A673 (cell line): ENCODE measurements around the gene KCNH5. TPM values are rescaled to one million over a fixed set of nuclear protein-coding genes. Genes with fewer than 3 reads are reported as not detected.

Source experiments
- BruUV-seq: library from RNA; stranded (reverse); fragments of 400-500 nt; replicated peaks from 2 replicates; lab custom pipeline; 2021; lab: Mats Ljungman, UMichigan
- CTCF ChIA-PET: fragments of 300-600 bp; sonication (Branson Sonifier 250); formaldehyde crosslinking; loops from one replicate; lab custom pipeline; 2022; ENCODE audit warnings: antibody characterized with exemption; lab: Charles Lee
- POLR2A ChIA-PET: fragments of 300-600 bp; sonication (Branson Sonifier 250); formaldehyde crosslinking; loops from one replicate; lab custom pipeline; 2022; ENCODE audit warnings: antibody characterized with exemption; ENCODE audit not compliant: low non-redundant PET; lab: Charles Lee
- DNase-seq: peaks from one replicate; pipeline ENCODE4 v3.0.0-alpha.2; 2015; ENCODE audit warnings: low spot score
- H3K27ac ChIP-seq: fragments of 200-600 bp; sonication (generic); 2 replicates; pipeline ENCODE4 v1.5.1; 2016; ENCODE audit warnings: mixed run types, low read depth, mild to moderate bottlenecking, mixed read lengths, antibody characterized with exemption, low read length; ENCODE audit not compliant: poor library complexity, severe bottlenecking
- H3K27me3 ChIP-seq: fragments of 200-600 bp; sonication (generic); replicated peaks from 2 replicates; pipeline ENCODE4 v1.6.1; 2017; ENCODE audit warnings: mixed run types, low read depth, mild to moderate bottlenecking, mixed read lengths, antibody characterized with exemption, low read length; ENCODE audit not compliant: insufficient read depth, poor library complexity
- H3K36me3 ChIP-seq: fragments of 200-600 bp; sonication (generic); 2 replicates; pipeline ENCODE4 v1.6.1; 2016; ENCODE audit warnings: mixed run types, mild to moderate bottlenecking, mixed read lengths, antibody characterized with exemption, low read length; ENCODE audit not compliant: insufficient read depth, poor library complexity, severe bottlenecking
- H3K4me1 ChIP-seq: fragments of 200-600 bp; sonication (generic); 2 replicates; pipeline ENCODE4 v1.6.1; 2017; ENCODE audit warnings: mixed run types, mild to moderate bottlenecking, mixed read lengths, antibody characterized with exemption, low read length; ENCODE audit not compliant: insufficient read depth, poor library complexity, severe bottlenecking
- H3K4me3 ChIP-seq: fragments of 200-600 bp; sonication (generic); 2 replicates; pipeline ENCODE4 v1.5.1; 2016; ENCODE audit warnings: low read depth, mixed run types, mild to moderate bottlenecking, mixed read lengths, low read length; ENCODE audit not compliant: poor library complexity, severe bottlenecking
- H3K9me3 ChIP-seq: fragments of 200-600 bp; sonication (generic); 2 replicates; pipeline ENCODE4 v1.6.1; 2016; ENCODE audit warnings: mixed run types, low read depth, mild to moderate bottlenecking, mixed read lengths, antibody characterized with exemption, low read length; ENCODE audit not compliant: poor library complexity, severe bottlenecking
- EZH2 ChIP-seq: fragments of 200-600 bp; sonication (generic); IDR thresholded peaks from 2 replicates; pipeline ENCODE4 v1.6.1; 2017; ENCODE audit warnings: borderline replicate concordance, low read depth, mild to moderate bottlenecking, mixed read lengths, antibody characterized with exemption, low read length; ENCODE audit not compliant: poor library complexity, severe bottlenecking
- intact Hi-C: fragments of 100-400 bp; cut with micrococcal nuclease; formaldehyde crosslinking; loops from one replicate; pipeline ENCODE4 v1.10.0; 2022; ENCODE audit not compliant: unreplicated experiment
- total RNA-seq: library from RNA; stranded (reverse); gene quantifications from 2 replicates; pipeline ENCODE4 v1.2.3, GENCODE V29; 2021
- TF ChIP-seq, protein P1 (sequence below): fragments of 300-800, 200-600 bp; sonication (generic); conservative IDR thresholded peaks from 2 replicates; pipeline ENCODE4 v1.5.1; 2017; ENCODE audit warnings: low read depth, mild to moderate bottlenecking, antibody characterized with exemption, low read length, moderate library complexity, mixed read lengths

Gene KCNH5
- total RNA-seq, 1 experiment from 2014 or later = 27.9 TPM

DNA sequence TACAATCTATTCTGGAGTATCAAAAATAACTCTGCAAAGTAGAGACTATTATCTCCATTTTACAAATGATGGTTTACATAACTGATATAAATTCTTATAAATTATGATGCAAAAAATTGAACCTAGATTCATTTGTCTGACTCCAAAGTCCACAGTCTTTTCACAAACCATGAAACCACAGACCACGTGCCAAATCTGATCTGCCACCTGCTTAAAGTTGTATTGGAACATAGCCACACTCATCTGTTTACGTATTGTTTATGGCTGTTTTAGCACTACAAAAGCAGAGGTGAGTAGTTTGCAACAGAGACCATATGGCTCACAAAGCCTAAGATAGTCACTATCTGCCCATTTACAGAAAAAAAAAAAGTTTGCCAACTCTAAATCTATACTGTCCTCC, 105.3 kb downstream of the KCNH5 start:
- intact Hi-C loops = no loop called here
- peaks cover 17% of the 10 kb centered on the region for H3K4me1 ChIP-seq

DNA sequence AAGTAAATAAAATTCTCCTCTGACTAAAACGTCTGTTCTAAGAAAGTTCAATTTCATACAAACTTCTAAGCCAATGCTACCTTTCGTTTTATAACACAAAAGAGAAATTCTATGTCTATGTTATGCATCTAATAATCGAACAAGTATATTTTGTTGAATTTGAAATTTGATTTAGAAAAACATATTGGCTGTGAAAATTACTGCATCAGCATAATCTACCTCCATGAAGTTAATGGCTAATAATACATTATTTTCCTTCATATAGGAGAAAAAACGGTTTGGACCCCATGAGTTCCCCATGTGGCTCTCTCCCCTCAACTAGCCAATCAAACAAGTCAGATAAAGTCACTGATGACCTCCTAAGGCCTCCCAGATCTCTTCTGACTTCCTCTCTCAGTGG, 106.5 kb downstream of the KCNH5 start:
- H3K27ac ChIP-seq = no peak overlapping the region
- no peaks in the 10 kb centered on the region for H3K27me3 ChIP-seq
- intact Hi-C loops = no loop called here
- no peaks in the 10 kb centered on the region for H3K9me3 ChIP-seq
- peaks cover 16% of the 10 kb centered on the region for H3K4me1 ChIP-seq
- no peak overlapping the region for H3K4me3 ChIP-seq
- BruUV-seq = no TSS peak
- H3K36me3 ChIP-seq = no peaks in the 10 kb centered on the region
- DNase-seq = no peak
- POLR2A ChIA-PET = no interaction called here
- no peak for TF ChIP-seq EZH2
- TF ChIP-seq, protein P1, sequence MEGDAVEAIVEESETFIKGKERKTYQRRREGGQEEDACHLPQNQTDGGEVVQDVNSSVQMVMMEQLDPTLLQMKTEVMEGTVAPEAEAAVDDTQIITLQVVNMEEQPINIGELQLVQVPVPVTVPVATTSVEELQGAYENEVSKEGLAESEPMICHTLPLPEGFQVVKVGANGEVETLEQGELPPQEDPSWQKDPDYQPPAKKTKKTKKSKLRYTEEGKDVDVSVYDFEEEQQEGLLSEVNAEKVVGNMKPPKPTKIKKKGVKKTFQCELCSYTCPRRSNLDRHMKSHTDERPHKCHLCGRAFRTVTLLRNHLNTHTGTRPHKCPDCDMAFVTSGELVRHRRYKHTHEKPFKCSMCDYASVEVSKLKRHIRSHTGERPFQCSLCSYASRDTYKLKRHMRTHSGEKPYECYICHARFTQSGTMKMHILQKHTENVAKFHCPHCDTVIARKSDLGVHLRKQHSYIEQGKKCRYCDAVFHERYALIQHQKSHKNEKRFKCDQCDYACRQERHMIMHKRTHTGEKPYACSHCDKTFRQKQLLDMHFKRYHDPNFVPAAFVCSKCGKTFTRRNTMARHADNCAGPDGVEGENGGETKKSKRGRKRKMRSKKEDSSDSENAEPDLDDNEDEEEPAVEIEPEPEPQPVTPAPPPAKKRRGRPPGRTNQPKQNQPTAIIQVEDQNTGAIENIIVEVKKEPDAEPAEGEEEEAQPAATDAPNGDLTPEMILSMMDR = no peak
- CTCF ChIA-PET = no interaction called here

More for the DNA sequence above, 105.3 kb downstream of the KCNH5 start:
- BruUV-seq = no TSS peak
- no peak overlapping the region for H3K4me3 ChIP-seq
- no peak for TF ChIP-seq EZH2
- ChIA-PET CTCF (no interaction called here), POLR2A (no interaction called here)
- H3K36me3 ChIP-seq = no peaks in the 10 kb centered on the region
- H3K27ac ChIP-seq = no peak overlapping the region
- DNase-seq = no peak
- H3K27me3 ChIP-seq = no peaks in the 10 kb centered on the region
- no peaks in the 10 kb centered on the region for H3K9me3 ChIP-seq

DNA sequence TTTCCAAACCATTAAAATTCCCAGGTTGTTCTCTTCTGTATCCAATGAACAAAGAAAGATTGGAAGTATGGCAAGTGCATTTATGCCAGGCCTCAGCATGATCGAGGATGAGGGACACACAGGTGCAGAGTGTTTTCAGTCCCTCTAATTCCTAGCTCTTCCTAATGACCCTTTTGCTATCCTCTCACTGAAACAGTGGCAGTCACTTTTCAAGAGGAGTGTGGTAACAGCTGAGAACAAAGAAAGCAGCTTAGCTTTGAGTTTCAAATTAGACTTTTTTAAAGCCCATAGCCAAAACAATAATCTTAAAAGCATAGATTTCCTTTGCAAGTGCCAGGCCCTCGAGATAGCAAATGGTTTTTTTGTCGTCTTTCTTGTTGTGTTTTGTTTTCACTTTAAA, 110.8 kb downstream of the KCNH5 start:
- Histone ChIP-seq H3K36me3 (no peaks in the 10 kb centered on the region), H3K9me3 (no peaks in the 10 kb centered on the region), H3K27ac (no peak overlapping the region), H3K4me3 (no peak overlapping the region), H3K27me3 (no peaks in the 10 kb centered on the region), H3K4me1 (no peaks in the 10 kb centered on the region)
- CTCF ChIA-PET = no interaction called here
- DNase-seq = no peak
- intact Hi-C loops = no loop called here
- TF ChIP-seq, protein P1 = no peak
- no peak for TF ChIP-seq EZH2
- POLR2A ChIA-PET = no interaction called here
- BruUV-seq = no TSS peak

DNA sequence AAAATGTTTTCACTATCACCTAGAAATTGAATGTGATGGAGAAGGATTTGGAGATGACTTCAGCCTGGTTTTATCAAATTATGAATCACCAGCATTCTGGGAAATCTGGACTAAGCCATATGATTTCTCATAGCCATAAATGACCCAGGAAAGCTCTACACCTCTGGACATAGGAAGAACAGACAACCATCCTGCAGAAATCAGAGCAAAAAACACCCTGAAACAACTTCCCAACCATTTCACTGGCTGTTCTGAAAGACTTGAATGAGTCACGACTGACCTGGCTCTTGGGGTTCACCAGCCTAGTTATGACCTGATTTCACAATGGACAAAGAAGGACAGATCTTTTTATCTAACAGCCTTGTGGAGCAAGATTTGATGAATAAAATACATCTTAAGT, 123.8 kb downstream of the KCNH5 start:
- no TSS peak for BruUV-seq
- H3K27me3 ChIP-seq = no peaks in the 10 kb centered on the region
- intact Hi-C loops = no loop called here
- no peak for TF ChIP-seq EZH2
- TF ChIP-seq, protein P1 = no peak
- H3K27ac ChIP-seq = no peak overlapping the region
- H3K36me3 ChIP-seq = no peaks in the 10 kb centered on the region
- no peaks in the 10 kb centered on the region for H3K9me3 ChIP-seq
- POLR2A ChIA-PET = no interaction called here
- CTCF ChIA-PET = no interaction called here
- H3K4me3 ChIP-seq = no peak overlapping the region
- H3K4me1 ChIP-seq = no peaks in the 10 kb centered on the region
- no peak for DNase-seq
